ENCODE data around the gene RIPK1. TPM values are rescaled to one million over a fixed set of nuclear protein-coding genes. Genes with fewer than 3 reads are reported as not detected.

The RIPK1 gene
- total RNA-seq, result 28.2 and 30.0 TPM in 2 replicates

GRCh38 chr6:3068329-3069214 is at the start of gene RIPK1:
RIPK1 (plus strand) TSS chr6:3068494; CDS start chr6:3076824, 8,330 bp downstream.

GRCh38 chr6:3118353-3119039 is 50.2 kb downstream of the RIPK1 start, which contains the start of gene BPHL:
BPHL (plus strand) TSS chr6:3118711; CDS start chr6:3118741, 30 bp downstream.

GRCh38 chr6:3157131-3157933 is 89.0 kb downstream of the RIPK1 start, which contains the start of gene TUBB2A:
TUBB2A (minus strand) TSS chr6:3157544; CDS start chr6:3157463, 81 bp downstream.

Small RNA genes within 50 kb of the gene (small RNA-seq; reads per million reads assigned to genes)
- not detected for gene AL133351.4 (ENCODE audit: low replicate concordance)
- gene RNA5SP201 (ENCODE audit: low replicate concordance), result not detected

Other genes starting within 250 kb of the RIPK1 start
- 21.0 and 45.5 TPM in 2 replicates for gene SERPINB1, start 226.6 kb upstream of the RIPK1 start, total RNA-seq
- 15.3 and 26.9 TPM in 2 replicates for gene SERPINB9, start 165.2 kb upstream of the RIPK1 start, total RNA-seq
- gene SERPINB6, start 96.9 kb upstream of the RIPK1 start, total RNA-seq, result 87.8 and 113 TPM in 2 replicates
- gene NQO2, start 68.6 kb upstream of the RIPK1 start, total RNA-seq, result 27.2 and 39.0 TPM in 2 replicates
- 7.2 and 15.6 TPM in 2 replicates for gene BPHL, start 50.2 kb downstream of the RIPK1 start, total RNA-seq
- 20.4 and 171 TPM in 2 replicates for gene TUBB2A, start 89.0 kb downstream of the RIPK1 start, total RNA-seq
- gene TUBB2B, start 159.2 kb downstream of the RIPK1 start, total RNA-seq, result 1.5 and 5.2 TPM in 2 replicates
- 13.1 and 21.0 TPM in 2 replicates for gene PSMG4, start 190.5 kb downstream of the RIPK1 start, total RNA-seq